ENCODE results near the gene CDC42SE1.

The CDC42SE1 gene

DNA sequence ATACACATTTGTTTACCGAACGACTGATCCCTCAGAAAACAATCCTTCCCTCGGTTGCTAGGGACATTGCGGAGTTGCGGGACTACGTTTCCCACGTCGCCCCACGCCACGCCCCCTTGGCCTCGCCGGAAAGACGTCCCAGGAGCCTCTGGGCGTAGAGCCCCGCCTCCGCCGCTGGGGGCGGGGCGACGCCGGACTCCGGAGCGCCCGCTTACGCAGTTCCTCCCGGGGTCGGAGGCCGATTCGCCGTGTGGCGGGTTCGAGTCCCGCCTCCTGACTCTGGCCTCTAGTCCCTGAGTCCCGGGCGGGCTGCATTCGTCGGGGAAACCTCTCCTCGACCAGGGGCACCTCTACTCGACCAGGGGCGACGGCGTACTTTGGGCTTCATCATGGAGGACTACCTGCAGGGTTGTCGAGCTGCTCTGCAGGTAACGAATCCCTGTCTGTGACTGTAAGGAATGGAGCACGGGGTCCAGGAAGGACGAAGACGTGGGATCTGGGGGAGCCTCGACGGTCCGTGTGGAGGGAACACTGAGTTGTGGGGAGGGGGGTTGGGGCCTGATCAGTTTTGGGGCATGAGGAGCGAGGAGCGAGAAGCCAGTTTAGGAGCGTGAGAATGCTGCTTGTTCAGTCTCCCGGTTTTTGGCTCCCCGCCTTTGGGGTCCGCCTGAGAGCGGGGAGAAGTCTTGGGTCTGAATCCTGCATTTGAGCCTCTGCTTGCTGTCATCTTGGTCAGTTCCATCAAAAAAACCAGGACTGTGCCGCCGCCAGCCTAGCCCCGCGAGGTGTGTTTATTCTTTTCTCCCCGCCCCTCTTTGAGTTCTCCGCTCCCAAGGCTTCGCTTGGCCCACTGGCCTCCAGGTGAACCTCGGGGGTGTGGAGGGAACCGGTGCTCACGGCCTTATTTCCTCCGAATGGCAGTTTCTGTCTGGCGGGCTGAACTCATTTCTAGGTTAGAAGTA is 50.9 kb downstream of the CDC42SE1 start, which contains the start of gene PRUNE1:
Gene PRUNE1 (plus strand): TSS at position 206 of the 962 bp plus-strand sequence. CDS start 184 bp downstream, at position 390.
- peak; percentile 96 for DNase-seq (ENCODE audit: low spot score)

DNA sequence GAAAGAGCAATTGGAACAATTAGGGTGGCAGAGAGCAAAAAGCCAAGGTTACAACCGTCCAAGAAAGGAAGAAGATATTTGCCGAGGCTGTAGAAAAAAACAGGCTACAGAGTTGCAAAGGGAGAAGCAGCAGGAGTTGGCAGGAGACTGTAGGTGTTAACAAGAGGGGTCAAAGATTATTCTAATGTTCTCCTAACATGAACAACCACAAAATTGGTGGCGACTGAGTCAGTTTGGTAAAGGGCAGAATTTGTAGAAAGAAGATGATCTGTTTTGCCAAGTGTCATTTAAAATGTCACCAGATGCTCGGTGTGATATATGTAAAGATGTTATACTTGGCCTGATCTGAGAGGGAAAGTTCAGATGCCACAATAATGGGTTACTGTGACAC is 51.6 kb downstream of the CDC42SE1 start:
- DNase-seq (ENCODE audit: low spot score): no peak

DNA sequence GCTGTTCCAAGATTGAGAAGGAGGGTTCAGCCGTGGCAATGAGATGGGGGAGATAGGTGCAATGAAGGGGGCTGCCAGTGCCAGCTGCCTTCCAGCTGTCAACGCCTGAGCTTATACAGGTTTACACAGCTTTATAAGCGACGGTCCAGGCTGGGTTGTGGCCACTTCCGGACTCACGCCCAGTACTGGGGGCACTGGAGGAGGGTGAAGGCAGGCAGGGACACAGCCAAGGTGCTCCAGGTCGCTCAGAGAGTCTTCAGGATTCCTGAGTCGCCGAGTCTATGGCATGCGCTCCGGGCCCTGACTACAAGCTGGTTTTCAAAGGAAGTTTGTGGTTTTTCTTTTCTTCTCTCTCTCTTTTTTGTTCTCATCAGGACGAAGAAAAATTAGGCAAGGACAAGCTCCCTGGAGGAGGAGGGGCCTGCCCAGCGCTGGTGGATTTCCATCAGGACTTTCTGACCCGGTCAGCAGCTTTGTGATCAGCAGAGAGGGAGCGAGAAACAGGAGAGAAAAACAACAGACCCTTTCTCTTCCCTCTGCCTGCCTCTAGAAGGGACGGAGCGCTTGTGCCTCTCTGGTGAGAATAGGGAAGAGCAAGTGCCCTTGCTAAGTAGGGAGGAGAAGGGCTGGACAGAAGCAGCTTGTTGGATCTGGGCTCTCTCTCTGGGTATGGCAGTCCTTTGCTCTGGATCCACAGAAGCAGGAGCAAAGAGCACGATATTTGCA is 52.9 kb downstream of the CDC42SE1 start, which contains the start of gene MINDY1:
Gene MINDY1 (minus strand): TSS at position 576 of the 726 bp plus-strand sequence. CDS start 4,285 bp downstream, outside the sequence.
- DNase-seq (ENCODE audit: low spot score): peak; percentile 98

DNA sequence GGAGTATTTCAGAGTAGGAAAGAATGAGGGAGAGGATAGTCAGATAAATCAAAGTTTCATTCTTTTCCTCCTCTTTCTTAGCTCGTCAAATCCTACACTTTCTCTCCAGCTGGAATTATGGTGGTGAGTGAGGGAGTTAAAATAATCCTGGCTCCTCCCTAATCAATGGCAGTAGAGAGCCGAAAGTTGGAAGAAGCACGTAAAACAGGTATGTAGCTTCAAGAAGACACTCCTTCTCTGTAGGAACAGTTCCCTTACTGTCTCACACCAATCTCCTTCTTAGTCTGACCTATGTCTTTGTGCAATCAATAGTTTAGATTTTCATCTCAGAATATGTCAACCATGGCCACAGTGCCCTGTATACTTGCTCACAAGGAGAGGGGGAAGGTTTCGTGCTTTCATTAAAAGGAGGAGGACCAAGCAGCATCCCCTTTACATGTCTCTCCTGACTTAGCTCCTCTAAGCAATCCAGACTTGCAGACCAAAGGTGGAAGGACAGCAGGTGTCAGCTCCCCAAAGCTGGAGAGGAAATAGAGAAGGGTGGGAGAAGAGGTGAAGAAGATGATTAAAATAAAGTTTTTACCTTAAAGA is 53.6 kb downstream of the CDC42SE1 start:
- DNase-seq (ENCODE audit: low spot score): peak; percentile 54

DNA sequence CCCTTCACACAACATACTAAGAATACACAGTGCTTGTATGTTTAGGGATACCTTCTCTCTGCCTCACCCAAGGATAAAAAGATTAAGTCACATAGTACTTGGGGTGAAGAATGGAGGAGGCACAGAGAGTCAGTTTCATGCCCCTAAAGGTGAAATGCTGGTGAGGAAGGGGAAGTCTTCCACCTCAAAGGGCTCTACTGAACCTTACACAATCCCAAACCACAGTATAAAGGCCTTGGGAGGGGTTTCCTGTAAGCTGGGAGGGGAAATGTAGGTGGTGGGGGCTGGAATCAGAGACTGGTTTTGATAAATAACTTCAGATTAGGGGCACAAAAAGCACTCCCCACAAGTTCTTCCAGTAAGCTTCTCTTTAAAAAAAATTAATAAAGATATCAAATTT is 56.2 kb downstream of the CDC42SE1 start:
- DNase-seq (ENCODE audit: low spot score): no peak

DNA sequence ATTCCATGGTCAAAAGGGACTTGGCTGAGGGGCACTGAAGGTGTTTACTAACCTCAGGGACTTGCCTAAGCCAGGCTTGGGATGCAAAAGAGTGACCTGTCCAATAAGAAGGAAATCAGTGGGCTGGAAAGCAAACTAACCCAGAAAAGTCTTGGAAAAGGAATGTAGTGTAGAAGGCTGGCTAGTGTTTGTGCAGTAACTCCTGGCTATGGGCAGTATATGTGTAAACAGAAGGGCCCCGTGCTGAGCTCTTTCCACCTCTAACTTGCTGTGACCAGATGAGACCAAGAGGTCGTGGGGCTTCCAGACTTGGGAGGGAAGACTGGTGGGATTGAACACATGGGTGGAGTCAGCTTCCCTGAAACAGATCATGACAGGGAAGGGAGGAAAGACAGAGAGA is 56.8 kb downstream of the CDC42SE1 start:
- DNase-seq (ENCODE audit: low spot score): no peak

DNA sequence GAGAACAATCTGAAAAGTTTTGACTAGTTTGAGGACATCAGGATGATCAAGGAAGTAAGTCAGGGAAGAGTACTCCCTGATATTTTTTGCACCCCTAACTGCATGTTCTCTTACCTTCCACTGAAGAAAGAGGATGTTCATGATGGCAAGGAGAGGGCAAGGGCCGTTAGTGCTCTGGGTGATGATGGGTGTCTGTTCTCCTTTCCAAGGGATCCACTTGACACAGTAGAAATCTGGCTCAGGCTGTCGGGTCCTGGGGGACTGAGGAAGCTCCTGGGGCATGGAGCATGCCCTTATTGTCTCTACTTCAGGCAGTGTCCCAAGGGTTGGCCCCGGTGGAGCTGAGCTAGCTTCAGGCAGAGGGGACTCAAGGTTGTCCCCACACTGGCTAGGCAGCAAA is 57.4 kb downstream of the CDC42SE1 start:
- no peak for DNase-seq (ENCODE audit: low spot score)

DNA sequence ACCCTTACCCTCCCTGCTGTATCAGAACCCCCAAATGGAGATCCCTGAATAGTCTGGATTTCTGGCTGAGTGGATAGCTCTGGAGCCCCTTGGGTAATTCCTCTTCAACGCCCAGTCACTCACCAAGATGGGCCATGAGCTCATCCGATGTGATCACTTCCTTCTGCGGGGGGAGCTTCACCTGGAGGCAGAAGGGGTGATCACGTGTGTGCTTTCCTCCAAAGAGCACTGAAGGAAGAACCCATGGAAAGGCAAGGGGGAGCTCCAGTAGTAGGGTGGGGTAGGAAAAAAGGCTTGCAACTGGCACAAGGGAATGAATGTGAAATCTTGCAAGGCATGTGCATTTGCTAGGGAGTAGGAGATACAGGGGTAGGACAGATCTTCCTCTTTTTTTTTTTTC is 57.8 kb downstream of the CDC42SE1 start:
- no peak for DNase-seq (ENCODE audit: low spot score)

All from pons (tissue), 1 donor.